ENCODE measurements around the gene AKT2.

Gene AKT2

GRCh38 chr19:40317338-40317737 lies 32.2 kb upstream of the AKT2 start:
- Histone ChIP-seq H3K27ac (no peak overlapping the region), H3K4me1 (ENCODE audit: control insufficient read depth in 1 of 2, insufficient read depth in 1 of 2, low read depth in 1 of 2, low read length in 1 of 2) (peaks cover 8 to 9% of the 10 kb centered on the region in 2 experiments), H3K36me3 (peaks cover 45% of the 10 kb centered on the region), H3K9me3 (no peaks in the 10 kb centered on the region), H3K4me3 (ENCODE audit: low read depth in 1 of 2, low read length in 1 of 2) (no peak overlapping the region), H3K27me3 (no peaks in the 10 kb centered on the region)
- no peak for TF ChIP-seq CTCF (IDR thresholded peaks at IDR 0.05)

GRCh38 chr19:40315812-40316470 lies 30.8 kb upstream of the AKT2 start:
- Histone ChIP-seq H3K27me3 (no peaks in the 10 kb centered on the region), H3K4me1 (ENCODE audit: control insufficient read depth in 1 of 2, insufficient read depth in 1 of 2, low read depth in 1 of 2, low read length in 1 of 2) (peaks cover 8 to 9% of the 10 kb centered on the region in 2 experiments), H3K9me3 (no peaks in the 10 kb centered on the region), H3K27ac (no peak overlapping the region), H3K36me3 (peaks cover 31% of the 10 kb centered on the region), H3K4me3 (ENCODE audit: low read depth in 1 of 2, low read length in 1 of 2) (no peak overlapping the region)
- no peak for TF ChIP-seq CTCF (IDR thresholded peaks at IDR 0.05)

- Histone ChIP-seq H3K27ac (peak overlapping the region; percentile 61), H3K36me3 (peaks cover 18% of the 10 kb centered on the region), H3K27me3 (no peaks in the 10 kb centered on the region), H3K4me1 (ENCODE audit: control insufficient read depth in 1 of 2, insufficient read depth in 1 of 2, low read depth in 1 of 2, low read length in 1 of 2) (peaks cover 8 to 9% of the 10 kb centered on the region in 2 experiments), H3K4me3 (ENCODE audit: low read depth in 1 of 2, low read length in 1 of 2) (no peak overlapping the region), H3K9me3 (no peaks in the 10 kb centered on the region)
- no peak for TF ChIP-seq CTCF (IDR thresholded peaks at IDR 0.05)
These were observed 29.5 kb upstream of the AKT2 start for GRCh38 chr19:40314656-40315055.

GRCh38 chr19:40313229-40313983 lies 28.3 kb upstream of the AKT2 start:
- TF ChIP-seq CTCF (IDR thresholded peaks at IDR 0.05), result no peak
- Histone ChIP-seq H3K36me3 (peaks cover 11% of the 10 kb centered on the region), H3K4me1 (ENCODE audit: control insufficient read depth in 1 of 2, insufficient read depth in 1 of 2, low read depth in 1 of 2, low read length in 1 of 2) (peaks cover 8 to 9% of the 10 kb centered on the region in 2 experiments), H3K4me3 (ENCODE audit: low read depth in 1 of 2, low read length in 1 of 2) (no peak overlapping the region), H3K27me3 (no peaks in the 10 kb centered on the region), H3K9me3 (no peaks in the 10 kb centered on the region), H3K27ac (no peak overlapping the region)

DNA sequence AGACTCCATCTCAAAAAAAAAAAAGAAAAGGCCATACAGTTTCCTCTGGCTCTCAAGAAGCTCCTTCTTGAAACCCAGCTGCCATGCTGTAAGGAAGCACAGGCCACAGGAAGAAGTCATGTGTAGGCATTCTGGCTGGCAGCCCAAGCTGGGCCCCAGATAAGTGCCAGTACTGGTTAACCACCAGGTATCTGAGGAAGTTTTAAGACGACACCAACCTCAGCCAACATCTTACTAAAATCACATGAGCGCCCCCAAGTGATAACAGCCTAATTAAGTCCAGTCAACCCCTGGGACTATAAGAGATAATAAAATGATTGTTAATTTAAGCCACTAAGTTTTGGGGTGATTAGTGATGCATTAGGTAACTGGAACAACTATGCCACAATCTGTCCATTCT lies 27.4 kb upstream of the AKT2 start:
- Histone ChIP-seq H3K9me3 (no peaks in the 10 kb centered on the region), H3K27ac (no peak overlapping the region), H3K4me1 (ENCODE audit: control insufficient read depth in 1 of 2, insufficient read depth in 1 of 2, low read depth in 1 of 2, low read length in 1 of 2) (peaks cover 8 to 9% of the 10 kb centered on the region in 2 experiments), H3K27me3 (no peaks in the 10 kb centered on the region), H3K36me3 (peaks cover 2% of the 10 kb centered on the region), H3K4me3 (ENCODE audit: low read depth in 1 of 2, low read length in 1 of 2) (no peak overlapping the region)
- TF ChIP-seq CTCF (IDR thresholded peaks at IDR 0.05), result no peak

All from neutrophil (primary cell).